ENCODE measurements around the gene CCDC86. TPM values are rescaled to one million over a fixed set of nuclear protein-coding genes. Genes with fewer than 3 reads are reported as not detected.
A peak's percentile ranks its signal among the peaks of the same experiment; 100 is the strongest.

CCDC86 gene
- total and polyA plus RNA-seq, 9 of the 15 experiments (the other 6 are each of a cell fraction or from before 2014, with no cell fraction given), result 4.6 to 102 (median 25.2) TPM

- no peak for TF ChIP-seq ZBTB33 (CRISPR knock-in tag; IDR thresholded peaks at IDR 0.05)
- no peak for TF ChIP-seq ZNF165 (CRISPR knock-in tag; IDR thresholded peaks at IDR 0.05; ENCODE audit: borderline replicate concordance)
- peak; percentile 86 for TF ChIP-seq LEF1 (IDR thresholded peaks at IDR 0.05)
- TF ChIP-seq ETS1 (conservative IDR thresholded peaks at IDR 0.05; ENCODE audit: control insufficient read depth, low read depth, low read length), result peak; percentile 97
- no peak for TF ChIP-seq SMAD1 (IDR thresholded peaks at IDR 0.05; ENCODE audit: low read depth, low read length, partially characterized antibody)
- no peak for TF ChIP-seq RBM15 (IDR thresholded peaks at IDR 0.05; ENCODE audit: insufficient read depth, low read length)
- no peak for TF ChIP-seq HNRNPLL (IDR thresholded peaks at IDR 0.05; ENCODE audit: low read depth, low read length, poor library complexity, severe bottlenecking)
- TF ChIP-seq CREB3 (tag; conservative IDR thresholded peaks at IDR 0.05; ENCODE audit: low read depth), result 0 out of 2 replicates have a peak, but pooled peaks have one; percentile 15
- no peak for TF ChIP-seq CGGBP1 (CRISPR knock-in tag; IDR thresholded peaks at IDR 0.05)
- TF ChIP-seq GATAD2A (IDR thresholded peaks at IDR 0.05), result no peak
- 0 out of 6 replicates have a peak, but pooled peaks of 1 of the 3 experiments have one; percentile 3 for TF ChIP-seq CTCF (IDR thresholded peaks at IDR 0.05 in 2 of 3, conservative IDR thresholded peaks at IDR 0.05 in 1 of 3; ENCODE audit: insufficient read depth in 2 of 3, low read depth in 1 of 3, low read length in 3 of 3)
- TF ChIP-seq ZNF23 (CRISPR knock-in tag; IDR thresholded peaks at IDR 0.05), result no peak
- peak; percentile 98 for TF ChIP-seq RBBP5 (IDR thresholded peaks at IDR 0.05; ENCODE audit: borderline replicate concordance, insufficient read depth, low read length, poor library complexity, severe bottlenecking)
- no peak for TF ChIP-seq ZNF436 (CRISPR knock-in tag; IDR thresholded peaks at IDR 0.05)
- TF ChIP-seq FUS (optimal IDR thresholded peaks at IDR 0.05; ENCODE audit: low read depth, low read length), result no peak
- no peak for TF ChIP-seq ZBED1 (IDR thresholded peaks at IDR 0.05)
- TF ChIP-seq ZNF146 (CRISPR knock-in tag; IDR thresholded peaks at IDR 0.05; ENCODE audit: unreplicated experiment), result no peak
- TF ChIP-seq MCM7 (IDR thresholded peaks at IDR 0.05), result no peak
- TF ChIP-seq MTA1 (IDR thresholded peaks at IDR 0.05; ENCODE audit: borderline replicate concordance), result peak; percentile 100
- no peak for TF ChIP-seq IRF9 (tag; IDR thresholded peaks at IDR 0.05)
Observed at GRCh38 chr11:60841797-60842667, at the start of gene CCDC86 (continued).
